GM19238 (cell line): Measurements from ENCODE around the gene ZSCAN16.

Experiments
- DNase-seq: peaks from one replicate; pipeline ENCODE4 v3.0.0; 2011; ENCODE audit warnings: low spot score; ENCODE audit not compliant: insufficient read length

Gene ZSCAN16

GRCh38 chr6:28171271-28171670 is 46.9 kb downstream of the ZSCAN16 start:
- no peak for DNase-seq

- DNase-seq: no peak
Measured at GRCh38 chr6:28172006-28172405, 47.6 kb downstream of the ZSCAN16 start.

- DNase-seq: no peak
Measured at GRCh38 chr6:28176373-28176772, 52.0 kb downstream of the ZSCAN16 start.
